Activated gamma-delta T cell treated with anti-CD3 and anti-CD28 coated beads, Interleukin-2, amount 50 U/mL, for 16 hours (primary cell): Measurements from ENCODE around the gene UGGT1.

ENCODE experiments used
- DNase-seq: peaks from one replicate; pipeline ENCODE4 v3.0.0-alpha.2; 2020; ENCODE audit warnings: low read depth

The UGGT1 gene

GRCh38 chr2:128215897-128216642 is 125.1 kb downstream of the UGGT1 start:
- DNase-seq = no peak

- no peak for DNase-seq
Measured at GRCh38 chr2:128217671-128218070, 126.7 kb downstream of the UGGT1 start.

GRCh38 chr2:128219891-128220290 is 128.9 kb downstream of the UGGT1 start:
- DNase-seq = no peak

- DNase-seq = no peak
Measured at GRCh38 chr2:128227862-128228261, 136.9 kb downstream of the UGGT1 start.

- DNase-seq = no peak
Measured at GRCh38 chr2:128228894-128229293, 137.9 kb downstream of the UGGT1 start.

- DNase-seq = peak; percentile 70
Measured at GRCh38 chr2:128232965-128233789, 142.2 kb downstream of the UGGT1 start.

- DNase-seq = no peak
Measured at GRCh38 chr2:128233790-128234395, 142.9 kb downstream of the UGGT1 start.

- DNase-seq = no peak
Measured at GRCh38 chr2:128234613-128235012, 143.6 kb downstream of the UGGT1 start.

- DNase-seq = no peak
Measured at GRCh38 chr2:128235581-128235980, 144.6 kb downstream of the UGGT1 start.

- no peak for DNase-seq
Measured at GRCh38 chr2:128236491-128237035, 145.6 kb downstream of the UGGT1 start.

GRCh38 chr2:128237081-128237534 is 146.1 kb downstream of the UGGT1 start:
- no peak for DNase-seq

GRCh38 chr2:128237911-128238697 is 147.1 kb downstream of the UGGT1 start:
- DNase-seq = no peak

GRCh38 chr2:128241896-128242295 is 150.9 kb downstream of the UGGT1 start:
- no peak for DNase-seq
